Heart left ventricle (tissue), 13 donors: ENCODE results near the gene PLPPR3.

ENCODE experiments used
- POLR2A ChIP-seq, 2 donors: fragments of 450-650 bp; IDR thresholded peaks; one replicate each; pipeline ENCODE4 v1.6.1; 2017; ENCODE audit warnings: antibody characterized with exemption in 2 of 2, mild to moderate bottlenecking in 2 of 2, moderate library complexity in 2 of 2
- TF ChIP-seq, protein P1 (sequence below), 12 donors: fragments of 200-600 bp; sonication (generic) in 4 of 12; IDR thresholded peaks; one replicate each; pipeline versions ENCODE4 v1.5.0 to v1.8.0; 2018 to 2022; ENCODE audit warnings: antibody characterized with exemption in 12 of 12, mild to moderate bottlenecking in 5 of 12
- donor health status: ischemic (EF 13 %, LVEDD 7.1; RV severe dilation, severe dysfunction).
- donor health status: DM: no; HTN: yes; CAD: no.
- donor health status: DM: no; HTN: no; CAD: no.
- donor health status: ischemic (EF 25% LVEDD 6.9; RV normal size, moderate dysfunction).
- donor health status: ischemic (EF 25% LVEDD 5.7; RV mildly dilated, moderate dysfunction).
- donor health status: ischemic (EF 35%, LVEDD 5.7; RV mildly dilated, moderate dysfunction).
- donor health status: nonischemic (EF 11% LVEDD 7.7; RV severe dilation, severe dysfunction).
- donor health status: DM: yes; HTN: yes; CAD: no.
- donor health status: PGD.
- donor health status: ischemic (EF 29% LVEDD 5.4; RV normal size, mild dysfunction).
- donor health status: nonischemic (EF 23%, LVEDD 6.1; RV moderate dilation, normal function).

GRCh38 chr19:827314-827709 is 5.6 kb upstream of the PLPPR3 start:
- TF ChIP-seq POLR2A (IDR thresholded peaks at IDR 0.05): no peak
- TF ChIP-seq, protein P1, sequence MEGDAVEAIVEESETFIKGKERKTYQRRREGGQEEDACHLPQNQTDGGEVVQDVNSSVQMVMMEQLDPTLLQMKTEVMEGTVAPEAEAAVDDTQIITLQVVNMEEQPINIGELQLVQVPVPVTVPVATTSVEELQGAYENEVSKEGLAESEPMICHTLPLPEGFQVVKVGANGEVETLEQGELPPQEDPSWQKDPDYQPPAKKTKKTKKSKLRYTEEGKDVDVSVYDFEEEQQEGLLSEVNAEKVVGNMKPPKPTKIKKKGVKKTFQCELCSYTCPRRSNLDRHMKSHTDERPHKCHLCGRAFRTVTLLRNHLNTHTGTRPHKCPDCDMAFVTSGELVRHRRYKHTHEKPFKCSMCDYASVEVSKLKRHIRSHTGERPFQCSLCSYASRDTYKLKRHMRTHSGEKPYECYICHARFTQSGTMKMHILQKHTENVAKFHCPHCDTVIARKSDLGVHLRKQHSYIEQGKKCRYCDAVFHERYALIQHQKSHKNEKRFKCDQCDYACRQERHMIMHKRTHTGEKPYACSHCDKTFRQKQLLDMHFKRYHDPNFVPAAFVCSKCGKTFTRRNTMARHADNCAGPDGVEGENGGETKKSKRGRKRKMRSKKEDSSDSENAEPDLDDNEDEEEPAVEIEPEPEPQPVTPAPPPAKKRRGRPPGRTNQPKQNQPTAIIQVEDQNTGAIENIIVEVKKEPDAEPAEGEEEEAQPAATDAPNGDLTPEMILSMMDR (IDR thresholded peaks at IDR 0.05): no peak
